HepG2 (cell line): Measurements from ENCODE around the gene FAM3C. TPM values are rescaled to one million over a fixed set of nuclear protein-coding genes. Genes with fewer than 3 reads are reported as not detected.

Source experiments
- ATAC-seq: fragments of 200-7000 bp; cut with Tn5 transposase; 3 replicates; pipeline ENCODE4 v1.9.1; 2020; ENCODE audit warnings: mild to moderate bottlenecking, moderate library complexity
- BruUV-seq: library from RNA; stranded (reverse); fragments of 400-500 nt; replicated peaks from 2 replicates; lab custom pipeline; 2021; lab: Mats Ljungman, UMichigan
- CTCF ChIA-PET: fragments of 300-600 bp; formaldehyde crosslinking; extraction: SDS; loops from one replicate; lab custom pipeline; 2021; ENCODE audit warnings: low total read pairs, inconsistent platforms, low intra/inter-chr PET ratio; lab: Yijun Ruan, JAX
- POLR2A ChIA-PET: fragments of 350-600 bp; sonication (Branson Sonifier 250); formaldehyde crosslinking; loops from one replicate; lab custom pipeline; 2020; ENCODE audit warnings: antibody characterized with exemption, inconsistent platforms; lab: Yijun Ruan, JAX
- DNase-seq: peaks from one replicate; pipeline ENCODE4 v3.0.0-alpha.2; 2015; ENCODE audit warnings: low spot score
- FAIRE-seq: peaks from 3 replicates; lab custom pipeline; 2011; peaks lifted over from hg19 to GRCh38; lab: Jason Lieb, UNC
- H2AFZ ChIP-seq: one replicate; pipeline ENCODE4 v1.6.1; 2011; ENCODE audit warnings: low read length, inconsistent platforms
- H3K27ac ChIP-seq: fragments of 300-600 bp; 3 replicates; pipeline ENCODE4 v1.8.0; 2011; ENCODE audit warnings: mixed run types, mild to moderate bottlenecking, mixed read lengths, low read length, inconsistent platforms; ENCODE audit not compliant: insufficient read depth; ENCODE audit errors: extremely low read length
- H3K27me3 ChIP-seq, 2 experiments: fragments of 200-600 bp in 1 of 2; 2 replicates in 1 of 2; 3 replicates in 1 of 2; pipeline versions ENCODE4 v1.6.0 to v1.8.0; 2011; ENCODE audit warnings: low read length in 2 of 2, mild to moderate bottlenecking in 2 of 2, moderate library complexity in 2 of 2, inconsistent platforms in 1 of 2; ENCODE audit not compliant: insufficient read depth in 2 of 2, control insufficient read depth in 1 of 2
- H3K36me3 ChIP-seq, 2 experiments: fragments of 200-600 bp in 1 of 2; replicated peaks in 1 of 2; 2 replicates in 1 of 2; 3 replicates in 1 of 2; pipeline versions ENCODE4 v1.5.1 to v1.8.0; 2011; ENCODE audit warnings: low read length in 2 of 2, inconsistent platforms in 1 of 2; ENCODE audit not compliant: insufficient read depth in 2 of 2, control insufficient read depth in 1 of 2
- H3K4me1 ChIP-seq: 2 replicates; pipeline ENCODE4 v1.5.1; 2012; ENCODE audit warnings: low read length, inconsistent platforms; ENCODE audit not compliant: insufficient read depth
- H3K4me2 ChIP-seq: 2 replicates; pipeline ENCODE4 v1.6.0; 2011; ENCODE audit warnings: low read depth, low read length, inconsistent platforms
- H3K4me3 ChIP-seq, 3 experiments: fragments of 200-600 bp in 1 of 3; sonication (generic), shearing (Covaris generic) in 1 of 3; replicated peaks in 1 of 3; 2 replicates each; pipeline ENCODE4 v1.5.1; 2011 to 2016; ENCODE audit warnings: low read length in 3 of 3, inconsistent platforms in 2 of 3, low read depth in 2 of 3, mild to moderate bottlenecking in 2 of 3, control low read depth in 1 of 3, mixed read lengths in 1 of 3; ENCODE audit not compliant: insufficient read depth in 1 of 3
- H3K79me2 ChIP-seq: one replicate; pipeline ENCODE4 v1.6.1; 2011; ENCODE audit warnings: low read length, inconsistent platforms; ENCODE audit not compliant: insufficient read depth
- H3K9ac ChIP-seq: 2 replicates; pipeline ENCODE4 v1.6.0; 2011; ENCODE audit warnings: mild to moderate bottlenecking, low read depth, low read length, inconsistent platforms; ENCODE audit not compliant: insufficient read depth
- H3K9me3 ChIP-seq: 2 replicates; pipeline ENCODE4 v1.5.1; 2012; ENCODE audit warnings: mild to moderate bottlenecking, low read length
- H4K20me1 ChIP-seq: 2 replicates; pipeline ENCODE4 v1.6.0; 2011; ENCODE audit warnings: inconsistent platforms, mild to moderate bottlenecking, low read length, moderate library complexity; ENCODE audit not compliant: insufficient read depth
- AFF4 ChIP-seq: sonication (generic); formaldehyde crosslinking; IDR thresholded peaks from 2 replicates; pipeline ENCODE4 v1.4.0; 2020; ENCODE audit warnings: missing genetic modification reagents
- ATF3 ChIP-seq: sonication (generic); formaldehyde crosslinking; IDR thresholded peaks from 2 replicates; pipeline ENCODE4 v1.4.0; 2020; ENCODE audit warnings: missing genetic modification reagents
- DMTF1 ChIP-seq: sonication (generic); formaldehyde crosslinking; IDR thresholded peaks from 2 replicates; pipeline ENCODE4 v1.4.0; 2020; ENCODE audit warnings: mild to moderate bottlenecking, missing genetic modification reagents
- MED8 ChIP-seq: sonication (generic); formaldehyde crosslinking; IDR thresholded peaks from 2 replicates; pipeline ENCODE4 v1.8.1; 2023; ENCODE audit warnings: mild to moderate bottlenecking, missing genetic modification reagents; ENCODE audit not compliant: insufficient replicate concordance
- NONO ChIP-seq, 2 experiments: fragments of 450-650 bp in 1 of 2; sonication (generic) in 1 of 2; formaldehyde crosslinking in 1 of 2; IDR thresholded peaks in 1 of 2; conservative IDR thresholded peaks in 1 of 2; 2 replicates each; pipeline versions ENCODE4 v1.6.1 to v1.8.0; 2017 to 2022; ENCODE audit warnings: mild to moderate bottlenecking in 1 of 2, missing genetic modification reagents in 1 of 2, moderate library complexity in 1 of 2
- RFXANK ChIP-seq: IDR thresholded peaks from 2 replicates; pipeline ENCODE4 v1.6.1; 2016
- TRAFD1 ChIP-seq: sonication (generic); formaldehyde crosslinking; IDR thresholded peaks from 2 replicates; pipeline ENCODE4 v1.5.1; 2020; ENCODE audit warnings: missing genetic modification reagents, mild to moderate bottlenecking, borderline replicate concordance
- ZBTB21 ChIP-seq: sonication (generic); formaldehyde crosslinking; IDR thresholded peaks from 2 replicates; pipeline ENCODE4 v1.4.0; 2020; ENCODE audit warnings: missing genetic modification reagents
- ZFP36 ChIP-seq: fragments of 150-350 bp; IDR thresholded peaks from 2 replicates; pipeline ENCODE4 v1.6.1; 2018; ENCODE audit warnings: borderline replicate concordance, low read length, low read depth; ENCODE audit not compliant: partially characterized antibody
- ZMYM4 ChIP-seq: sonication (generic); formaldehyde crosslinking; IDR thresholded peaks from 2 replicates; pipeline ENCODE4 v1.8.1; 2023; ENCODE audit warnings: mild to moderate bottlenecking, missing genetic modification reagents
- ZNF225 ChIP-seq: sonication (generic); formaldehyde crosslinking; IDR thresholded peaks from 2 replicates; pipeline ENCODE4 v1.4.0; 2020; ENCODE audit warnings: mild to moderate bottlenecking, missing genetic modification reagents
- ZNF232 ChIP-seq: sonication (generic); formaldehyde crosslinking; IDR thresholded peaks from 2 replicates; pipeline ENCODE4 v1.4.0; 2020; ENCODE audit warnings: missing genetic modification reagents, borderline replicate concordance
- ZNF274 ChIP-seq: sonication (generic); formaldehyde crosslinking; IDR thresholded peaks from 2 replicates; pipeline ENCODE4 v1.5.1; 2020; ENCODE audit warnings: mild to moderate bottlenecking, missing genetic modification reagents
- ZNF30 ChIP-seq: sonication (generic); formaldehyde crosslinking; IDR thresholded peaks from 2 replicates; pipeline ENCODE4 v1.5.0; 2020; ENCODE audit warnings: mild to moderate bottlenecking, missing genetic modification reagents
- ZNF577 ChIP-seq: sonication (generic); formaldehyde crosslinking; IDR thresholded peaks from 2 replicates; pipeline ENCODE4 v1.4.0; 2020; ENCODE audit warnings: mild to moderate bottlenecking, low read depth, missing genetic modification reagents, borderline replicate concordance
- ZNF790 ChIP-seq: sonication (generic); formaldehyde crosslinking; IDR thresholded peaks from 2 replicates; pipeline ENCODE4 v1.8.0; 2022; ENCODE audit warnings: missing genetic modification reagents, mild to moderate bottlenecking, borderline replicate concordance
- WGBS: methylation state at CpG from one replicate; pipeline ENCODE4 v1.1.6; 2017; ENCODE audit warnings: low lambda C conversion rate; 5-methylcytosine and 5-hydroxymethylcytosine counted together
- in situ Hi-C: cut with HindIII; loops from 2 replicates; pipeline ENCODE4 v1.10.0; 2017; ENCODE audit warnings: low pct_unique_long_range_greater_than_20kb; ENCODE audit not compliant: extremely low pct_ligation_motif_present
- intact Hi-C: fragments of 100-400 bp; cut with micrococcal nuclease; formaldehyde crosslinking; loops from one replicate; pipeline ENCODE4 v1.10.0; 2022; ENCODE audit not compliant: unreplicated experiment
- polyA plus RNA-seq, 8 experiments: library from polyadenylated mRNA; depleted of rRNA in 3 of 8; stranded (reverse) in 7 of 8; unstranded in 1 of 8; fragments of >200 nt; fragmentation: Illumina TruSeq in 4 of 8; extraction: Trizol in 4 of 8; gene quantifications; 2 replicates each; pipeline versions ENCODE4 v1.2.1 to v1.2.3, GENCODE V29; 2011 to 2016; ENCODE audit warnings: low read depth in 4 of 8, missing spikeins in 1 of 8, mixed read lengths in 1 of 8; ENCODE audit not compliant: insufficient read depth in 1 of 8
- total RNA-seq, 5 experiments: library from RNA; depleted of rRNA; stranded (reverse); fragments of >200 nt; fragmentation: Illumina TruSeq; extraction: Trizol; gene quantifications; 2 replicates each; pipeline ENCODE4 v1.2.3, GENCODE V29; 2016; ENCODE audit warnings: low read depth in 1 of 5

FAM3C gene
- total and polyA plus RNA-seq, 2 of the 13 experiments (the other 11 are each of a cell fraction or from before 2014, with no cell fraction given) = 14.6 to 16.0 TPM

- intact Hi-C loops (no loop called here), in situ Hi-C loops (no loop called here)
- ChIA-PET POLR2A (no interaction called here), CTCF (no interaction called here)
- H2AFZ ChIP-seq = no peak overlapping the region
- no peak for FAIRE-seq
- no peaks in the 10 kb centered on the region; a peak in 1 of 5 replicates for H3K27me3 ChIP-seq
- 45% methylated on average over 2 of the region's 2 CpGs for WGBS
- no peak for TF ChIP-seq AFF4 (CRISPR knock-in tag)
- TF ChIP-seq RFXANK (CRISPR knock-in tag) = no peak
- TF ChIP-seq ZMYM4 (CRISPR knock-in tag) = no peak
- TF ChIP-seq DMTF1 (CRISPR knock-in tag) = no peak
- no peak for TF ChIP-seq ZNF30 (CRISPR knock-in tag)
- no peak for TF ChIP-seq ZNF232 (CRISPR knock-in tag)
- TF ChIP-seq ZNF274 (CRISPR knock-in tag) = no peak
- TF ChIP-seq ATF3 (CRISPR knock-in tag) = no peak
- no peak for TF ChIP-seq TRAFD1 (CRISPR knock-in tag)
- TF ChIP-seq MED8 (CRISPR knock-in tag) = no peak
- no peak for TF ChIP-seq ZBTB21 (CRISPR knock-in tag)
- no peak for TF ChIP-seq ZNF225
- no peak for TF ChIP-seq ZNF577 (CRISPR knock-in tag)
- TF ChIP-seq ZFP36 = no peak
- no peak for TF ChIP-seq ZNF790
- TF ChIP-seq NONO (IDR thresholded peaks at IDR 0.05) = no peak
- no peak for TF ChIP-seq NONO (CRISPR knock-in tag; conservative IDR thresholded peaks at IDR 0.05)
- no peak overlapping the region for H3K27ac ChIP-seq
- ATAC-seq = no peak
- H3K9ac ChIP-seq = no peak overlapping the region
- H3K4me2 ChIP-seq = no peak overlapping the region
- no peaks in the 10 kb centered on the region for H3K36me3 ChIP-seq
- no peaks in the 10 kb centered on the region for H3K9me3 ChIP-seq
- no peak overlapping the region for H3K4me3 ChIP-seq
- no TSS peak for BruUV-seq
- DNase-seq = no peak
- H3K4me1 ChIP-seq = peaks cover 14% of the 10 kb centered on the region
- H3K79me2 ChIP-seq = no peaks in the 10 kb centered on the region
- H4K20me1 ChIP-seq = no peaks in the 10 kb centered on the region
These were observed 8.2 kb upstream of the FAM3C start for GRCh38 chr7:121404348-121404747.
